Measurements from ENCODE around the gene AOC2.

AOC2 gene, protein sequence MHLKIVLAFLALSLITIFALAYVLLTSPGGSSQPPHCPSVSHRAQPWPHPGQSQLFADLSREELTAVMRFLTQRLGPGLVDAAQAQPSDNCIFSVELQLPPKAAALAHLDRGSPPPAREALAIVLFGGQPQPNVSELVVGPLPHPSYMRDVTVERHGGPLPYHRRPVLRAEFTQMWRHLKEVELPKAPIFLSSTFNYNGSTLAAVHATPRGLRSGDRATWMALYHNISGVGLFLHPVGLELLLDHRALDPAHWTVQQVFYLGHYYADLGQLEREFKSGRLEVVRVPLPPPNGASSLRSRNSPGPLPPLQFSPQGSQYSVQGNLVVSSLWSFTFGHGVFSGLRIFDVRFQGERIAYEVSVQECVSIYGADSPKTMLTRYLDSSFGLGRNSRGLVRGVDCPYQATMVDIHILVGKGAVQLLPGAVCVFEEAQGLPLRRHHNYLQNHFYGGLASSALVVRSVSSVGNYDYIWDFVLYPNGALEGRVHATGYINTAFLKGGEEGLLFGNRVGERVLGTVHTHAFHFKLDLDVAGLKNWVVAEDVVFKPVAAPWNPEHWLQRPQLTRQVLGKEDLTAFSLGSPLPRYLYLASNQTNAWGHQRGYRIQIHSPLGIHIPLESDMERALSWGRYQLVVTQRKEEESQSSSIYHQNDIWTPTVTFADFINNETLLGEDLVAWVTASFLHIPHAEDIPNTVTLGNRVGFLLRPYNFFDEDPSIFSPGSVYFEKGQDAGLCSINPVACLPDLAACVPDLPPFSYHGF

DNA sequence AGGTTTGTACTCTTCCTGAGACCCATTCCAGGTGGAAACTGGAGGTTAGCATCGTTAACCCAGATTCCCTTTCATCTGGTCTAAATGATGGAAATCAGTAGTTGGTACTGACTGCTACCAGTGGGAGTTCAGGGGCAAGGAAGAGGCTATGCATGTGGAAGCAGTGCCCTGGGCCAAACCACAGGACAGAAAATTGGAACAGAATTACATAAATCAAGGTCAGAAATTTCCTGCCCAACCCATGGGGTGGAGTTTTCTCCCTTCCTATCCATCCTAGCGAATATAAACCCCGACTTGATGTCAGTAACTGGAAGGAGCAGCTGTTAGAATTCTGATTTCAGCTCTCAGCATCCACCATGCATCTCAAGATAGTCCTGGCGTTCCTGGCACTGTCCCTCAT lies at the start of gene AOC2:
Gene AOC2, plus strand, starts transcription at position 310 of the 400 bp plus-strand sequence. Its CDS starts 47 bp downstream, at position 357.
- H3K36me3 Mint-ChIP-seq: peaks cover 4% of the 10 kb centered on the region
- no peak within 1 kb of the TSS for H3K4me3 Mint-ChIP-seq
- H3K27me3 Mint-ChIP-seq: no peaks in the 10 kb centered on the region
- peak within 1 kb of the TSS; percentile 30 for H3K27ac Mint-ChIP-seq
- peaks cover 8% of the 10 kb centered on the region for H3K4me1 Mint-ChIP-seq
- no peaks in the 10 kb centered on the region for H3K9me3 Mint-ChIP-seq

DNA sequence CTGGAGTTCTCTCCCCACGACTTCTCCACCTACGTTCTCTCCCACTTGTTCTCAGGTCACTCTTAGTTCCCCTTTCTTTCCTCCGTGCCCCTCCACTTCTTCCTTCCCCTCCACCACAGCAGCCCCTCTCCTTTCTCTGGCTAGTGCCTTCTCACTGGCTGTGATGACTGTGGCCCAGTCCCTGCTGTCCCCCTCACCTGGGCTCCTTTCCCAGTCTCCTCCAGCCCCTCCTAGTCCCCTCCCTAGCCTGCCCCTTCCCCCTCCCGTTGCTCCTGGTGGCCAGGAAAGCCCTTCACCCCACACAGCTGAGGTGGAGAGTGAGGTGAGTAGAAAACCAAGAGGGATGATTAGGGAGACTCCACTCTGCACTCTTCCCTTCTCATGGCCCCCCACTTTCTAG lies 49.3 kb upstream of the AOC2 start:
- no peaks in the 10 kb centered on the region for H3K9me3 Mint-ChIP-seq
- H3K27me3 Mint-ChIP-seq: no peaks in the 10 kb centered on the region
- H3K36me3 Mint-ChIP-seq: peaks cover 8% of the 10 kb centered on the region
- H3K4me1 Mint-ChIP-seq: peaks cover 28% of the 10 kb centered on the region
- H3K4me3 Mint-ChIP-seq: no peak overlapping the region
- H3K27ac Mint-ChIP-seq: no peak overlapping the region

DNA sequence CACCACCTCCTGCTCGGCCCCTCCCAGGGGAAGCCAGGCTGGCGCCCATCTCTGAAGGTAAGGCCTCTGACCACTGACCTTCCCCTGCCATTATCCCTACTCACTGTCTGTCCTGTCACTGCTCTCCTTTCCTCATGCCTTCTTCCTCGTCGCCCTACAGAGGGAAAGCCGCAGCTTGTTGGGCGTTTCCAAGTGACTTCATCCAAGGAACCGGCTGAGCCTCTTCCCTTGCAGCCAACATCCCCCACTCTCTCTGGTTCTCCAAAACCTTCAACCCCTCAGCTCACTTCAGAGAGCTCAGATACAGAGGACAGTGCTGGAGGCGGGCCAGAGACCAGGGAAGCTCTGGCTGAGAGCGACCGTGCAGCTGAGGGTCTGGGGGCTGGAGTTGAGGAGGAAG lies 48.9 kb upstream of the AOC2 start:
- Mint-ChIP-seq H3K27me3 (no peaks in the 10 kb centered on the region), H3K27ac (no peak overlapping the region), H3K9me3 (no peaks in the 10 kb centered on the region), H3K4me1 (peaks cover 28% of the 10 kb centered on the region), H3K36me3 (peaks cover 8% of the 10 kb centered on the region), H3K4me3 (no peak overlapping the region)

GRCh38 chr17:42796066-42796758 lies 48.2 kb upstream of the AOC2 start:
- Mint-ChIP-seq H3K27ac (no peak overlapping the region), H3K4me3 (peak overlapping the region; percentile 67), H3K9me3 (no peaks in the 10 kb centered on the region), H3K4me1 (peaks cover 28% of the 10 kb centered on the region), H3K27me3 (no peaks in the 10 kb centered on the region), H3K36me3 (peaks cover 8% of the 10 kb centered on the region)

GRCh38 chr17:42797067-42798007 lies 47.0 kb upstream of the AOC2 start:
- no peaks in the 10 kb centered on the region for H3K27me3 Mint-ChIP-seq
- peaks cover 8% of the 10 kb centered on the region for H3K36me3 Mint-ChIP-seq
- no peak overlapping the region for H3K27ac Mint-ChIP-seq
- H3K4me1 Mint-ChIP-seq: peaks cover 28% of the 10 kb centered on the region
- peak overlapping the region; percentile 96 for H3K4me3 Mint-ChIP-seq
- H3K9me3 Mint-ChIP-seq: no peaks in the 10 kb centered on the region

- H3K27me3 Mint-ChIP-seq: no peaks in the 10 kb centered on the region
- H3K36me3 Mint-ChIP-seq: peaks cover 8% of the 10 kb centered on the region
- peak overlapping the region; percentile 80 for H3K27ac Mint-ChIP-seq
These were observed 46.4 kb upstream of the AOC2 start for GRCh38 chr17:42798011-42798382.

GRCh38 chr17:42798383-42799380 lies 45.7 kb upstream of the AOC2 start, which contains the start of the genes CNTD1 and COA3:
Gene CNTD1 (plus strand): TSS chr17:42798861. CDS start chr17:42799068, 207 bp downstream.
Gene COA3 (minus strand): TSS chr17:42798704. CDS start chr17:42798681, 23 bp downstream.
- Mint-ChIP-seq H3K36me3 (peaks cover 6% of the 10 kb centered on the region), H3K27me3 (no peaks in the 10 kb centered on the region), H3K9me3 (no peaks in the 10 kb centered on the region), H3K4me3 (peak within 1 kb of the TSS; percentile 96), H3K4me1 (peaks cover 28% of the 10 kb centered on the region), H3K27ac (peak within 1 kb of the TSS; percentile 80)

More at GRCh38 chr17:42798011-42798382, 46.4 kb upstream of the AOC2 start:
- peaks cover 28% of the 10 kb centered on the region for H3K4me1 Mint-ChIP-seq
- H3K9me3 Mint-ChIP-seq: no peaks in the 10 kb centered on the region
- peak overlapping the region; percentile 96 for H3K4me3 Mint-ChIP-seq

GRCh38 chr17:42803074-42803883 lies 41.1 kb upstream of the AOC2 start:
- no peak overlapping the region for H3K4me3 Mint-ChIP-seq
- H3K27me3 Mint-ChIP-seq: no peaks in the 10 kb centered on the region
- peaks cover 2% of the 10 kb centered on the region for H3K36me3 Mint-ChIP-seq
- no peak overlapping the region for H3K27ac Mint-ChIP-seq
- H3K4me1 Mint-ChIP-seq: peaks cover 6% of the 10 kb centered on the region
- H3K9me3 Mint-ChIP-seq: no peaks in the 10 kb centered on the region

GRCh38 chr17:42804918-42805367 lies 39.4 kb upstream of the AOC2 start:
- H3K4me3 Mint-ChIP-seq: no peak overlapping the region
- H3K27me3 Mint-ChIP-seq: no peaks in the 10 kb centered on the region
- H3K27ac Mint-ChIP-seq: no peak overlapping the region
- peaks cover under 1% of the 10 kb centered on the region for H3K36me3 Mint-ChIP-seq
- H3K4me1 Mint-ChIP-seq: no peaks in the 10 kb centered on the region
- no peaks in the 10 kb centered on the region for H3K9me3 Mint-ChIP-seq

GRCh38 chr17:42806249-42806648 lies 38.1 kb upstream of the AOC2 start:
- H3K27me3 Mint-ChIP-seq: no peaks in the 10 kb centered on the region
- H3K36me3 Mint-ChIP-seq: peaks cover 7% of the 10 kb centered on the region
- H3K9me3 Mint-ChIP-seq: no peaks in the 10 kb centered on the region
- no peak overlapping the region for H3K4me3 Mint-ChIP-seq
- H3K27ac Mint-ChIP-seq: no peak overlapping the region
- H3K4me1 Mint-ChIP-seq: no peaks in the 10 kb centered on the region

DNA sequence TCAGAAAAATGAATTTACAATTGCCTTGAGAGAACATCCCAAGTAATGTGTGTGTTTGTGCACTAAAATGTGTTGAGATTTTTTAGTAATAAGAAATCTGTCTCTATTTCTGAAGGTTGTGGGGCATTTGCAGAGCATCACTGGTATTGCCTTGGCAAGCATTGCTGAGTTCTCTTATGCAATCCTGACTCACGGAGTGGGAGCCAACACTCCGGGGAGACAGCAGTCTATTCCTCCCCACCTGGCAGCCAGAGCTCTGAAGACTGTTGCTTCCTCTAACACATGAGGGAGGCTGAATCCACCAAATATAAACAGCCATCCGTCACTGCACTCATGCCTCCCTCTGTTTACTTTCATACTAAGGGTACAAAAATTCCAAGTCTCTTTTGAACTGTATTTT lies 35.1 kb upstream of the AOC2 start:
- Mint-ChIP-seq H3K27ac (no peak overlapping the region), H3K4me1 (no peaks in the 10 kb centered on the region), H3K4me3 (no peak overlapping the region), H3K9me3 (no peaks in the 10 kb centered on the region), H3K36me3 (peaks cover 10% of the 10 kb centered on the region), H3K27me3 (no peaks in the 10 kb centered on the region)

DNA sequence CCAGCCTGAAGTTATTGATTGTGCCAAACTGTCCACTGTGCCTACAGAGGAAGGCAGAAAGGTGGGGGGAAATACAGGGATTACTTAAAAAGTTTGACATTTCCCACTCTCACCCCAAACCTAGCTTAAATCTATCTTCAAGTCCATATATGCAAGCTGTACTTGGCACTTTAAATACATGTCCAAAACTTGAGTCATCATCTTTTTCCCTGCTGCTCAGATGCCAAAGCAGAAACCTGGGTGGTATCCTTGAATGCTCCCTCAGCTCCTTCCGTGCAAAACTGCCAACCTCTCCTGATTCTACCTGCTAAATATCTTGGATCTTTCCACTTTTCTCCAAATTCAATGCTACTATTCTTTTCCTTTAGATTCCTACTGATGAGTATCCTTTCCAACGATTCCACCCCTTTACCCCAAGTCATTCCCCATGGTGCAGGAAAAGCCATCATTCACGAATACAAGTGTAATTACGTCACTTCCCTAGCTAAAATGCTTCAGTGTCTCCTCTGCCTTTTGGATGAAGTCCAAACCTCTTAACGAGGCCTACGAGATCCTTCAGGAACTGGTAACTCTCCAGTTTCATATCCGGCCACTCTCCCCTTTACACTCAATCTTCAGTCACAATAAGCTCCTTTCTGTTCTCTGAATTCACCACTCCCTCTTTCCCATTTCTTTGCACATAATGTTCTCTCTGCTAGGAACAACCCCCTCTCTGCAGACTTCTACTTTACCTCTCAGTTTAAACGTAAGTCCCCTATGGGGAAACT lies 29.6 kb upstream of the AOC2 start:
- Mint-ChIP-seq H3K27ac (no peak overlapping the region), H3K36me3 (peaks cover 22% of the 10 kb centered on the region), H3K27me3 (no peaks in the 10 kb centered on the region), H3K4me3 (no peak overlapping the region), H3K4me1 (no peaks in the 10 kb centered on the region), H3K9me3 (no peaks in the 10 kb centered on the region)

Data from activated naive CD4-positive, alpha-beta T cell treated with anti-CD3 and anti-CD28 coated beads, Interleukin-2, amount 50 U/mL, for 24 hours (primary cell).